ENCODE results near the gene UBE2H. TPM values are rescaled to one million over a fixed set of nuclear protein-coding genes. Genes with fewer than 3 reads are reported as not detected.

The UBE2H gene
- total RNA-seq, 1 experiment from 2014 or later: 75.1 TPM

DNA sequence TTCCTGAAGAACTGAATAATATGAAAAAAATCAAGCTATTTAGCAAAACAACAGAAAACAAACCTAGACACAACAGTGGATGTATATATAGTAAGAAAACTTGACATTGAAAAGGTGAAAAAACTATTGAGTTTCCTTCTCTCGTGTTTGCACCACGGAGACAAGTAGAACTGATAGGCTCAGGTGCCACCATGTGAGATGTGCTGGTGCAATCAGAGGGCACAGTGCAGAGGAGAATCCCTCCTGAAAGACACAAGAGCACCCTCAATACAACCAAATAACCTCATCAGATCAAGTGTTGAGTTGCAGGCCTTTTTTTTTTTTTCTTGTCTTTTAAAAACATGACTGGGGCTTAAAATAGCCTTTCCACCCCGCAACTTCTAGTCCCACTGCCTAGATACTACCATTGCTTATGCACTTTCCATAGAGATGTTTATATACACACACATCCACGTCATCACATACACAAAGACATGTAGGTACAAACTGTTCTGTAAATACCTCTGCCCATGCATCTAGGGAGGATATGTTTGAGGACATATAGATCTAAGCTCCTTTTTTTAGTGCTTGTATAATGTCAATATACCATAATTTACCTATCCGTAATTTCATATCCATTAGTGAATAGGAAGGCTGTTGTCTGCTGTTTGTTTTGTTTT lies 54.1 kb downstream of the UBE2H start:
- Histone ChIP-seq H2BK15ac (ENCODE audit: low read depth, low read length) (no peak overlapping the region), H3T11ph (ENCODE audit: low read length) (no peak overlapping the region), H3K4me1 (ENCODE audit: insufficient read depth, low read length) (no peaks in the 10 kb centered on the region), H3K23ac (ENCODE audit: insufficient read length, low read depth, low read length) (no peak overlapping the region), H3K4me2 (ENCODE audit: insufficient read depth, insufficient read length, low read length) (no peak overlapping the region), H3K23me2 (ENCODE audit: insufficient read length, low read depth, low read length, poor library complexity, severe bottlenecking) (no peaks in the 10 kb centered on the region), H3K27ac (ENCODE audit: insufficient read length, low read depth, low read length) (no peak overlapping the region), H2AK5ac (ENCODE audit: insufficient read length, low read length) (no peak overlapping the region), H3K9ac (ENCODE audit: extremely low read depth, insufficient read length, low read length) (no peak overlapping the region), H4K20me1 (ENCODE audit: control insufficient read depth, insufficient read depth, insufficient read length) (no peaks in the 10 kb centered on the region), H3K4ac (ENCODE audit: low read depth, low read length) (no peak overlapping the region), H4K5ac (ENCODE audit: insufficient read length, low read depth, low read length) (no peak overlapping the region), H3K9me3 (ENCODE audit: control insufficient read depth, low read depth, low read length) (no peaks in the 10 kb centered on the region), H3K79me2 (ENCODE audit: insufficient read depth, low read length) (0 out of 2 replicates have a peak, but pooled peaks cover 1% of the 10 kb centered on the region), H3K18ac (ENCODE audit: insufficient read length, low read depth, low read length) (no peak overlapping the region), H4K91ac (ENCODE audit: insufficient read length, low read depth, low read length) (no peak overlapping the region), H3K79me1 (ENCODE audit: insufficient read depth, low read depth, low read length, poor library complexity, severe bottlenecking) (peaks cover 9% of the 10 kb centered on the region), H4K8ac (replicated peaks; ENCODE audit: insufficient read length, low read depth, low read length) (no peak overlapping the region), H2BK5ac (ENCODE audit: insufficient read length, low read length) (no peak overlapping the region), H2BK20ac (ENCODE audit: low read depth, low read length, poor library complexity, severe bottlenecking) (no peak overlapping the region), H3K14ac (ENCODE audit: insufficient read depth, low read length) (no peak overlapping the region), H2AFZ (ENCODE audit: low read length) (no peak overlapping the region), H2BK120ac (ENCODE audit: low read depth, low read length, poor library complexity, severe bottlenecking) (no peak overlapping the region), H2BK12ac (ENCODE audit: insufficient read length, low read depth, low read length) (no peak overlapping the region), H3K56ac (ENCODE audit: insufficient read length, low read depth, low read length) (no peak overlapping the region), H3K27me3 (ENCODE audit: insufficient read depth, low read length) (no peaks in the 10 kb centered on the region)
- Mint-ChIP-seq H3K9me3 (no peaks in the 10 kb centered on the region), H3K4me1 (peaks cover 12 to 14% of the 10 kb centered on the region in 2 experiments), H3K36me3 (ENCODE audit: insufficient read depth in 1 of 3, low read depth in 3 of 3) (peaks cover 8 to 24% (median 18%) of the 10 kb centered on the region in 3 experiments; a peak in 6 of 7 replicates), H3K27me3 (ENCODE audit: low read depth) (no peaks in the 10 kb centered on the region), H3K27ac (peak overlapping the region in 2 of 3 experiments; percentile 40 to 75; a peak in 3 of 7 replicates), H3K4me3 (no peak overlapping the region)
- no peak for DNase-seq
- TF ChIP-seq, protein P1, sequence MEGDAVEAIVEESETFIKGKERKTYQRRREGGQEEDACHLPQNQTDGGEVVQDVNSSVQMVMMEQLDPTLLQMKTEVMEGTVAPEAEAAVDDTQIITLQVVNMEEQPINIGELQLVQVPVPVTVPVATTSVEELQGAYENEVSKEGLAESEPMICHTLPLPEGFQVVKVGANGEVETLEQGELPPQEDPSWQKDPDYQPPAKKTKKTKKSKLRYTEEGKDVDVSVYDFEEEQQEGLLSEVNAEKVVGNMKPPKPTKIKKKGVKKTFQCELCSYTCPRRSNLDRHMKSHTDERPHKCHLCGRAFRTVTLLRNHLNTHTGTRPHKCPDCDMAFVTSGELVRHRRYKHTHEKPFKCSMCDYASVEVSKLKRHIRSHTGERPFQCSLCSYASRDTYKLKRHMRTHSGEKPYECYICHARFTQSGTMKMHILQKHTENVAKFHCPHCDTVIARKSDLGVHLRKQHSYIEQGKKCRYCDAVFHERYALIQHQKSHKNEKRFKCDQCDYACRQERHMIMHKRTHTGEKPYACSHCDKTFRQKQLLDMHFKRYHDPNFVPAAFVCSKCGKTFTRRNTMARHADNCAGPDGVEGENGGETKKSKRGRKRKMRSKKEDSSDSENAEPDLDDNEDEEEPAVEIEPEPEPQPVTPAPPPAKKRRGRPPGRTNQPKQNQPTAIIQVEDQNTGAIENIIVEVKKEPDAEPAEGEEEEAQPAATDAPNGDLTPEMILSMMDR (conservative IDR thresholded peaks at IDR 0.05): no peak
- WGBS (ENCODE audit: extremely low coverage, insufficient read length, low lambda C conversion rate): no CpG with 5 or more reads among the region's 5 CpGs
